Epidermal melanocyte (primary cell): ENCODE data around the gene LRP6.

Experiments used
- DNase-seq: peaks from one replicate; pipeline ENCODE4 v3.0.0; 2011; ENCODE audit warnings: low spot score; ENCODE audit not compliant: insufficient read length

The LRP6 gene

GRCh38 chr12:12214635-12215131, 52.2 kb downstream of the LRP6 start:
- no peak for DNase-seq

DNA sequence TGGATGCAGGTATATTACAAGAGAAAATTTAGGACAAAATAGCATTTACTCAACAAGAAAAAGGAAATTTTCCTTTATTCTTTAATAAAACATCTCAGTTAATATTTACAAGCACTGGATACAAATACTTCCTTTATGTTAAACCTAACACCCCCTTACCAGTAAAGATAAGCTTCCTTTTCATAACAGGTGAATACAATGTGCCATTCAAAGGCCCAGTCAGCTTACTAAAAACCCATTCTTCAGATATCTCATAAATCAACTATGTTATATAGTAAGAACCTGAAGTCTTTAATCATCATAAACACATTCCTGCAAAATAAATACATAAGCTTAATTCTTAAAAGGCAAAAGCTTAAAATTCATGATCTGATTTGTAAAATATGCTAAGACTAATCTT, 52.6 kb downstream of the LRP6 start:
- DNase-seq: no peak

- no peak for DNase-seq
Observed at GRCh38 chr12:12212769-12213168, 54.1 kb downstream of the LRP6 start.

GRCh38 chr12:12210983-12211382, 55.9 kb downstream of the LRP6 start:
- DNase-seq: no peak

DNA sequence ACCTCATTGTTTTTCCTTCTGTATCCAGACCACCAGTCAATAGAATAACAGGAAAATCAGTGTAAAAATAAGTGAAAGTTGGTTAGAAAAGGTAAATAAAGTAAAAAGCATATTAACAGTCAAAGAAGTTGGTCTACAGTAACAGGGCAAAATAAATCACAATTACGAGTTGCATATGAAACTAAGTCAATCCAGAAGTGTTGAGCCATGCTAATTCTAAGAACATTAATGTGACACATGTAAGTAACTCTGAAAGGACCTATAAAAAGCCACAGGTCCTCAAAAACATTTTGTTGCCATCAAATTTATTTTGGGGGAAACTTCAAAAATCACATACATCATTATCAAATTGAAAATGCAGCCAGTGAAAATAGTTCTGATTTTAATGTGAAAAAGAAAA, 56.4 kb downstream of the LRP6 start:
- no peak for DNase-seq

GRCh38 chr12:12209675-12210074, 57.2 kb downstream of the LRP6 start:
- DNase-seq: no peak

DNA sequence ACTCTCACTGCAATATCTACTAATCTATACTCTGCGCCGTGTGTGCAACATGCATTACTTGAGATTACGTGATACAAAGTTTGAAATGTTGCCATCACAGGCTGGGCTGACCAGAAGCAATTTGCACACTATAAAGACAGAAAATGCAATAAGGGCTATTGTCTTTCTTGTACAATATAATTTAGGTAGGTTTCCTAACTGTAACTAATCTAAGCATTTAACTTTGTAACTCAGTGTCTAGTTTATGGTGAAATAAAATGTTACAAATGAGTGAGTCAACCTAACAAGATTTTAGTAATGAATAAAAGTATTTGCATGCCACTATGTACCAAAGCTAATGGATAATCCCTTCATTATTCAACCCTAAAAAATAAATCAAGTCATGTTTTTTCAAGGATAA, 57.8 kb downstream of the LRP6 start:
- DNase-seq: no peak

- DNase-seq: no peak
Observed at GRCh38 chr12:12207746-12208145, 59.1 kb downstream of the LRP6 start.

- DNase-seq: no peak
Observed at GRCh38 chr12:12206776-12207388, 60.0 kb downstream of the LRP6 start.

DNA sequence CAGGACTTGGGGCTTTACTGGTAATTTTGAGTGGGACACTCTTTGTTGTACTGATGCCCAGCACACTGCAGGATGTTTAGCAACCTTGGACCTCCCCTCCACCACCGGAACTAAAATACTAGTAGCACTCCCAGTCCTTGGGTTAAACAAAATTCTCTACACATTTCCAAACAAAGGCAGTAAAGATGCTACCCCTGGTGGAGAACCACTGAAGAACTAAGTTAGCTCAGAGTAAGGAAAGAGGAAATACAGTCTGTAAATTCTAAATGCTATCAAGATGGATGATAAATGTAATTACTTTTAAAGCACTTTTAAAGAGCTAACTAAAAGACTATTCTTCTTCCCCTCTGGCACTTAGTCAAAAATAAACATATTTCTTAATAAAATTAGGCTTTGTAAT, 64.1 kb downstream of the LRP6 start:
- no peak for DNase-seq

- DNase-seq: no peak
Observed at GRCh38 chr12:12202105-12202504, 64.7 kb downstream of the LRP6 start.

DNA sequence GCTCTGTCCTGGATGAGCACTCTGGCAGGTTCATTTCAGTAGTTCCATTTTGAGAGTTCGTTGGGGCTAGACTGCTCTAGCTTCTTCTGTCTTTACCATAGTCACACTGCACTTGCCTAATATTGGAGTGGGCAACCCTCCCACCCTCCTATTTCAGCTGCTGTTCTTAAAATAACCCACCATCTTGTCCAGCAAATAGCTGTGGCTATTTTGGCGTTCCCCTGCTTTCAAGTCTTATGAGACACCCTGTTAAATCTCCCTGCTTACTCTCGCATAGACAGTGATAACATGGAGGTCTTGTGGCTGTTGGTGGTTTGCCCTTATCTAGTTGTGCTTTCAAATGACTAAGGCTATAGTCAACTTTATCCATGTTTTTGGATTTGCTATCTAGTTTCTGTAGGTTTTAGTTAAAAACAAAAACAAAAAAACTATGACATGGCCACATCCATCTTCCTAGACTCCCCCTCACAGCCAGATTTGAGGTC, 65.5 kb downstream of the LRP6 start:
- no peak for DNase-seq

DNA sequence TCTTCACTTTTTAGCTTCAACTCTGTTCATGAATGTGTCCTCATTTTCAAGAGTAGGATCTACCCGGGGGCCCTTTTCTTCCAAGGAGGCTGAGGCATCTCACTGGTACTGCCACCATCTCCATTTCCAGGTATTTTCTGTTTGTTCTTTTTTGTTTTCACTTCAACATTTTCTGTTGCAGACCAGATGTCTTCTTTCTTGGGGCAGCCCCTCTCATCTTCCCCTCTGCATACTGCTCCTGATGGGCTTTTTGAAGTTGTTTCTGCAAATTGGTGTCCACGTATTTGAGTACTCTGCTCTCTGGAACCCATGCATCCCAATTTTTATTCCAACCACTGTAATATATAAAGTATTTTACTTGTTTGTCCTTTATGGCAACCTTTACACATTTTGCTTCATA, 66.5 kb downstream of the LRP6 start:
- no peak for DNase-seq

GRCh38 chr12:12198124-12198523, 68.7 kb downstream of the LRP6 start:
- no peak for DNase-seq

DNA sequence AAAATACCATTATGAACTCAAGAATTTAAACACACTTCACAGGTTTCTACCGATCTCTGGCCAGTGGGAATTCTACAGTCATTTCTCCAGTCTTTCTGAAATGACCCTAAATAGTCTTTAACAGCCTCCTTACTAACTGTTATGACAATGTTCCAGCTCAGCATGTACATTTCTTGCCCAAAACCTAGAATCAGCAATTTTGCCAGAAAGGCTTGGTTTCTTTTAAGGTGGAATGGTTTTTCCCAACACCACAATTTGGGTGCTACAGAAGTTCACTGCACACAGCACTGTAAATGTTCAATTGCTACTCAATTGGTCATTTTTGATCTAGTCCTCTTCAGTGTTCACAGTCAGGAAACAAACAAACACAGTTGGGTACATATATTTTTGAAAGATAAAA, 69.7 kb downstream of the LRP6 start:
- no peak for DNase-seq

- no peak for DNase-seq
Observed at GRCh38 chr12:12195516-12195915, 71.3 kb downstream of the LRP6 start.

GRCh38 chr12:12195081-12195480, 71.8 kb downstream of the LRP6 start:
- DNase-seq: no peak

DNA sequence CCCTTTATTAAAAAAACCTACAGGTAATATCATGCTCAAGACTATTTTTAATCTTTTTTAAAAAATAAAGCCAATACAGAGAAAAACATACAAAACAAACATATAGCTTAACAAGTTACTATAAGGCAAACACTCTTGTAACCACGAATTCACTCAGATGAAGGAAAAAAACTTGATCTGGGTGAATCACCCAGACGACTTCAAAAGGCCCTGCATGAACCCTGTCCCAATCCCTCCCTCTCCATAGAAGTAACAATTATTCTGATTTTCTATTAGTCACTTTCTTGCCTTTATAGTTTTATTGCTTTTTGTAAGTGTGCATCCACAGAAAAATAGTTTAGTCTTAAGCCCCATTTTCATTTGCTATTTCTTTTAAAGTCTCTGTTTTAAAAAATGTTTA, 72.6 kb downstream of the LRP6 start:
- DNase-seq: no peak

DNA sequence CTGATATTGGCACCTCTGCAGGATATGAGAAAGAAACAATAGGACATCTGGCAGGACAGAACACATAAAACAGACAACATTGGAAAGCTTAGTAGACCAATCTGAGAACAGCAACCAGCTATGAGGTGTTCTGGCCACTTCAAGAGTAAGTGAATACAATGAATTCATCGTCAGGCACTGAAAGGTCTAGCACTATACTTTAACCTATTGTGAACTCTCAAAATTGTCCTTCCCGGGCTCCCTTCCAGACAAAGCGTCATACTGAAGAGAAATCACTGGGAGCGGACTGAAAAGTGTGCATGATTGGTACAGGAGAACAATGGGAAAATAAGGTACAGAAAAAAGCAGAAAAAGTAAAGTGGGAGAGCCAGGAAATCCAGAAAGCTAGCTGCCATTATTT, 75.8 kb downstream of the LRP6 start:
- no peak for DNase-seq

- DNase-seq: no peak
Observed at GRCh38 chr12:12190087-12190809, 76.6 kb downstream of the LRP6 start.

- no peak for DNase-seq
Observed at GRCh38 chr12:12185414-12185813, 81.4 kb downstream of the LRP6 start.

- no peak for DNase-seq
Observed at GRCh38 chr12:12182703-12183365, 84.0 kb downstream of the LRP6 start.
